Stimulated activated CD4-positive, alpha-beta T cell treated with anti-CD3 and anti-CD28 coated beads, Interleukin-1b, Interleukin-23, amount 100 ng/mL, for 4 hours (primary cell): Measurements from ENCODE around the gene LSP1.

Experiments used
- DNase-seq, 2 donors: peaks; one replicate each; pipeline ENCODE4 v3.0.0-alpha.2; 2020; ENCODE audit warnings: low read depth in 2 of 2

The LSP1 gene

DNA sequence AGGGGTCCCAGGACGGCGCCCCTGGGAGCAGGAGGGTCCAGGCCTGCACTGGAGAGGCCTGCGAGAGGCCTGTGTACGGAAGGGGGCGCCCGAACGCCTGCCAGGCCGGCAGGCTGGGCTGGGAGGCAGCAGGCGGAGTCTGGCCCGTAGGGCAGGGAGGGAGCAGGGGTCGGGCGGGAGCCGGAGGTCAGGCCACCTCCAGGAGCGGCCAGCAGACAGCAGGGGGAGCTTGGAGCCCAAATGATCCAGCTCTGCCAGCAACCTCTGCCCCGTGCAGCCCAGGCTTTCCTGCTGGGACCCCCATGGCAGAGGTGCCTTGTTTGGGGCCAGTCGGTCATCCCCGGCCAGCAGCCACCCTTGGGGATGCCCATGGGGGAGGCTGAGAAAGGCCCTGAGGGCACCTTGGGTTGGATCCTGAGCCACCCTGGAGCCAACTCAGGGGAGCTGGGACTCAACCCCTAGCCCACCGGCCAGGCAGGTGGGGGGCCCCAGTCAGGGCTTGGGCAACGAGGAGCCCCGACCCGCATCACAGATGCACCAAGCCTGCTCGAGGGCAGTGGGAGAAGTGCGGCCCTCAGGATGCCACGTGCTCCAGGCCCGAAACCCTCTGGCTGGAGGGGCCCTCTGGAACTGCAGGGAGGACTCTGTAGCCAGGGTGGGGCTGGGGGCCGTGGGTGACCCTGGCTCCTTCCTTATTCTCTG lies 27.7 kb upstream of the LSP1 start:
- no peak for DNase-seq

DNA sequence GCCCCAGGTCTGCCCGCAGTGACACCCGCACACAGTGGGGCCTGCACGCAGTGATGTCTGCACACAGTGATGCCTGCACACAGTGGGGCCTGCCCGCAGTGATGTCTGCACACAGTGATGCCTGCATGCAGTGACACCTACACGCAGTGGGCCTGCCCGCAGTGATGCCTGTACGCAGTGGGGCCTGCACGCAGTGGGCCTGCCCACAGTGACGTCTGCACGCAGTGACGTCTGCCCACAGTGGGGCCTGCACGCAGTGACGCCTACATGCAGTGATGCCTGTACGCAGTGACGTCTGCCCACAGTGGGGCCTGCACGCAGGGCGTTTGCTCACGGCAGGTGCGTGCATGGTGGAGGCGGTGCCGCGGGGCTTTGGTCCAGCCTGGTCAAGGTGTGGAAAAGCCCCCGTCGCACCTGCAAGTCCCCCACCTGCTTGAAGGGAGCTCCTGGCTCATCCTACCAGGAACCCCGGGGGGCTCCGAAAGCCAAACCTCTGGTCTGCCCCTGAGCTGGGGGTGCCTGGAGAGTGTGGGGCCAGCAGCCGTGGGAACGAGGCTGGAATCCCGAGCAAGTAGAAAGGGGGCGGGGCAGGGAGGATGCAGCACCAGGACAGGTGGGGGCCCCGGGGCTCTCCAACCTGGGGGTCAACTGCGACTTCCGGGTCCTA lies 27.0 kb upstream of the LSP1 start:
- DNase-seq, result no peak

DNA sequence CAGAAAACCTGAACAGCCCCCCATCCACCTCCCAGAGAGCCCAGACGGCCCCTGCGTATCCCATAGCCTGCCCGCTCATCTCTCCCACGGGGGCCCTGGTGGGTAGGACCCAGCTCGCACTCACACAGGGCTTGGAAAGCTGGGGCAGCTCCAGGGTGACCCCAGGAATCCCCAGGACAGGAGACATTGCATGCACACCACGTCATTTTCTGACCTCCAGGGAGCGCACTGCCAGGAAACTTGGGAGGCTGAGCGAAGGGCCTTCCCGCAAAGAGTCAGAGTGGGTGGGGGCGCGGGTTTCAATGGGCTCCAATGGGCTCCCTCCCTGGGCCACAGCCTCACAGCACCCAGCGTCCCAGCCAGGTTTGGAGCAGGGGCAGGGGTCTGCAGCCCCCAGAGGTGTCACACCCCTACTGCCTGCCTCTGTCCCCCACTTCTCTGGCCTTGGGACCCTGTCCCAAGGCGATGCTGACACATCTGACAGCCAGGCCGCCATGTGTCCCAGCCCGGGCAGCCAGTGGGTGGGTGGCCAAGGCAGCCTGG lies 26.3 kb upstream of the LSP1 start:
- no peak for DNase-seq

DNA sequence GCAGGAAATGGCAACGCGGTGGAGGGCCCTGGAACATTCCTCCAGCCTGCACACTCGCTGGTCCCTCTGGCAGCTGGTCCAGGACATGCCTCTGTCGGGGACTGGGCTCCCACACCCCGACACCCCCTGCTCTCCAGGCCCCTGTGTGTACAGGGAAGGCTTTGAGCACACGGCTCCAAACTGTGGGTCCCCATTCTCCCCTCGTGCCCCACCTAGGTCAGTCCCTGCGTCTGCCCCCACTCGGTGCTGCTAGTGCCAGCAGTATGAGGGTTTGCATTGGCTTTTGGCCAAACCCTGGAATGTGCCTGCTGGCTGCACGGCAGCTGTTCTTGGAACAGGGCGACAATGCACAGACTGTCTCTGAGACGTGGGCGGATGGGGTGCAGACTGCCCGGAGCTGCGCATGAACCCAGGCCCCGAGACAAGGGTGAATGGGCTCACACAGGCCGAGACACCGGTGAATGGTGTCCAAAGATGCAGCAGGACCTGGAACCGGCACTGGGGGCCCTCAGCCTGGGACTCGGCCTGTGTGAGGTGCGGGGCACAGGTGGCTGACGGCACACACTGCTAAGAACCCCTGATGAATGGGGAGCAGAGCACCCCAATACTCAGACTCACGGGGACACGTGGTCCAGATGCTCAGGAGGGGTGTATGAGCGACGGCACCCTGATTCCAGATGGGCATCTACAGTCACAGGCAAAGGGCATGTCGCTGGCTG lies 25.6 kb upstream of the LSP1 start:
- DNase-seq, result no peak

DNA sequence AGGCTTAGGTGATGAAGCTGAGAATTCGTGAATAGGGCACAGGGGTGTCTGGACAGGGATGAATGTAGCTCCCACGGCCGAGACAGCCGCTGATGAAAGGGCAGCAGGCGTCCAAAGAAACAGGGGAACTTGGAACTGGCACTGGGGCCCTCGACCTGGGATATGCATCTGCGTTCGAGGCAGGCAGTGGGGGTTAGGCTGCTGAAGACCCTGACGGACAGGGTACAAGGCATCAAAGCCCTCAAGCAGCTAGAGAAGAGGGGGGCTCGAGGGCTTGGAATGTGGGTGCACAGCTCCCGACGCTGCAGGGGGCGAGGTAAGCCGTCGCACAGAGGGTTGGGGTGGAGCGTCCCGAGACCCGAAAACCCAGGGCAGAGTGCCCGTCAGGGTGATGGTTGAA lies 25.0 kb upstream of the LSP1 start:
- DNase-seq, result no peak

DNA sequence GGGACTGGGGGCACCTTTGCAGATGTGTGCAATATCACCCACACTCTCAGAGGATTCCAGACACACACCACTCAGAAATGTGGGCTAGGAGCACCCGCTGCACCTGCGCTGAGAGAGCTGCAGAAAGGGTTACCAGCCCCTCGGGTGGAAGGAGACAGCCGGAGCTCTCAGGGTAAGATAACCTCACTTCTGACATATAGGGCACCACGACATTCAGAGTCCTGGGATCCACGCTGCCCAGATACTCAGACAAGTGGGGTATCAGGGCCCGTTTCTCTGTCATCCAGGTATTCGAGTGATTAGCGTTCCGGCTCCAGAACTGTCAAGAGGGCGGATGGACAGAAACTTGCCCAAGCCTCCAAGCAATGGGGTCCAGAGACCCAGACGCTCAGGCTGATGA lies 24.3 kb upstream of the LSP1 start:
- DNase-seq, result no peak

DNA sequence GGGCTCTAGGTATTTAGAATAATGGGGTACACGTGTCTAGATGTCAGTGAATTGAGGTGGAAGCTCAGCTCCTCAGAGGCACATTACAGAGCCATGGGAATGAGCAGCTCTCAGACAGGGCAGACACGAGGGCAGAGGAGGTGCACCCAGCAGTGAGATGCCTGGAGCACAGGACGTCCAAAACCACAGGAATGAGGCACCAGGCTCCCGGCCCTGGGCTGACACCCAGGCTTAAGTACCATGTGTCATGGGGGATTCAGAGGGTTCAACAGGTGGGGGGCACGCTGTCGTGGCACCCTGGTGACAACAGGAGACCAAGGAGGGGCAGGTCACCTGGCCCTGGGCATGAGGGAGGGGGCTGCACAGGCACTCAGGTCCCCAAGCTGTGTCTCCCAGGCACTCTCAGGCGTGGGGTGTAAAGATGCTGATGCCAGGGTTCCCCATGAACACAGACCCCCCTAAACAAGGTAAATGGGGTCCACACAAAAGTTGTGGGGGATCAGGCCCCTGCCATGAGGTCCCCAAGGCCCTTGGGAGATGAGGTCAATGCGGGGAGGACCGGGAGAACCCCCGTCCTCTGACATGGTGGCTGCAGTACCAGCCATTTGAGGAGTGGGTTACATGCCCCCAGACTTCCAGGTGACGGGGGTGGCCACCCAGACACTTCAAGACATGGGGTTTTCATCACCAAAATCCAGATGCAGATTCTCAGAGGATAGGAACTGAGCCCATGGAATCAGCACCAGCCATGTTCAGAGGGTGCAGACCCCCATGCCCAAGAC lies 23.7 kb upstream of the LSP1 start:
- DNase-seq, result no peak

DNA sequence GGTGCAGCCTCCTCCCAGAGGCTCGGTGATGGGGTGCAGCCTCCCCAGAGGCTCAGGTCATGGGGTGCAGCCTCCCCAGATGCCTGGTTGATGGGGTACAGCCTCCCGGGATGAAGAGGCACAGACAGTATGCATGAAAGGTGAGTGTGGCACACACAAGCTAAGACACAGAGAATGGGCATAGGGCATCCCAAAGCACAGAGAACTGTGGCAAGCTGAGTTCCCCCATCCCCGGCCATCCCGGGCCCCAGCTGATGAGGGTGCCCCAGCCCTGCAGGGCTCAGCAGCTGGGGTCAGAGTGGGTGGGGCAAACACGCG lies 22.9 kb upstream of the LSP1 start:
- DNase-seq, result no peak

DNA sequence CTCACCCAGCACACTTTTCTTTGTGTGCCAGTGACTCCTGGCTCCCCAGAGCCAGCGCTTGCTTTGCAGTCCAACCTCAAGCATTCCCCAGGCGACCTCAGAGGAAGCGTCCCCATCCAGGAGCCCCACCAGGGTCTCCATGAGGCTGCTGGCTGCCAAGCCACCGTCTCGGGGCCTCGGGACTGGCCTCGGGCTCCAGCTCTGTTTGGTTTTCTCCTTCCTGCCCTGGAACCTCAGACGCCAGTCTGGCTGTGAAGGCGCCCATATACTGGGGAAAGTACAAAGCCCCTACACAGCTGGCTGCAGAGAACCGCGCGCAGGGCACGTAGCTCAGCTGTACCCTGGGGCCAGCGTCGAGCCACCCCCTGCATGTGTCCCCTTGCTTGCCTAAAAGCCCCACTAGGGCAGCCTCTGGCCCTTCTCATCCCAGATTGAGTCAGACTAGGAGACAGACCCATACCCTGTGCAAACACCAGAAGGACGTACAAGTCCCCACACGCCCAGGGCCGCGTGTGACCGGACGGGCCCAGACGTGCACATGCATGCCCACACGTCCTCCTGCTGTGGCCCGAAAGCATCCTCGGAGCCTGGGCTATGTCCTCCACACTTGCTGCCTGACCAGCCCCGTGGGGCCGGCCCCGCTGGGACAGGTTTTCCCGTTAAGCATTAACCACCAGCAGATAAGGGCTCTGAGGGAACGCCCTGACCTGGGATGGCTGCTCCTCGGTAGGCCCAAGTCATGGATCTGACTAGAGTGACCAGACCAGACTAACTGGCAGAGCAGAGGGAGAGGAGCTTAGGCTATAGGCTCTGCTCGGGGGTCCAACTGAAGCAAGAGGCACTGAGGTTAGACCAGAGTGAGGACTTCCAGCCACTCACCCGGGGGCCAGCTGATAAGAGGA lies 22.3 kb upstream of the LSP1 start:
- DNase-seq, result no peak

DNA sequence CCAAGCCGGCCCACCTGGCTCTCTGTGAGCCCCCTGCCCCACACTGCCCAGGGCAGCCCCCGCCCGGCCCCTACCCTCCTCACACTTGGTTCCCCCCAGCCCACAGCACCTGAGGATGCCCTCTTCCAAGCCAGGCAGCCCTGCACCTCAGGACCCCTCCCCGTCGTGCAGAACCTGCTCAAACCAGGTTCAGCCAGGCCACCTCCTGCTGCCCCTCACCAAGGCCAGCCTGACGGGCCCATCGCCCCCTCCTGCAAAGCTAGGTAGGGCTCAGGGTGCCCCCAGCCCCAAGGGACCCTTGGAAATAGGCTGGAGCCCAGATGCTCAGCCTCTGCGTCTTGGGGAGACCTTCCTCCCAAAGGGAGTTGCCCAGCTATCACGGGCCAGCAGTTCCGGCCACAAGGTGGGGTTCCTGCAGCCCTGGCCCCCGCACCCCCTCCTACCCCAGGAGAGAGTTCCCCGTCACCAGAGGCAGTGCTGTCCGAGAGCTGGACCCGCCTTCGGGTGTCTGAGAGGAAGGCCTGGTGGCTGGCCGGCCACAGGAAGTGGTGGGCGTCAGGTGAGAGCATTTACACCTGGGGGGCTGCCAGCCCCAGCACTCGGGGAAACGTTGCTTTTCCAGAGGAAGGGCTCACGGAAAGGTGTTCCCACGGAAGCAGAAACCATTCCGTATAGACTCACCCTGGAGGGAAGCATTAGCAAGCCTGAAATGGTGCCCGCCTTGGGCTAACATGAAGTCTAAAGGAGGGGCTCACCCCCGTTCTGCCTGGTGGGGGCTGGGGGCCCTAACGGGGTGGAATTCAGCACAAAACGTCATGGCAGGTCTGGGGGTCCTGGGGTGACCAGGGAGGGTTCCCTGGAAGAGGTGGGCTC lies 21.3 kb upstream of the LSP1 start:
- DNase-seq, result no peak

DNA sequence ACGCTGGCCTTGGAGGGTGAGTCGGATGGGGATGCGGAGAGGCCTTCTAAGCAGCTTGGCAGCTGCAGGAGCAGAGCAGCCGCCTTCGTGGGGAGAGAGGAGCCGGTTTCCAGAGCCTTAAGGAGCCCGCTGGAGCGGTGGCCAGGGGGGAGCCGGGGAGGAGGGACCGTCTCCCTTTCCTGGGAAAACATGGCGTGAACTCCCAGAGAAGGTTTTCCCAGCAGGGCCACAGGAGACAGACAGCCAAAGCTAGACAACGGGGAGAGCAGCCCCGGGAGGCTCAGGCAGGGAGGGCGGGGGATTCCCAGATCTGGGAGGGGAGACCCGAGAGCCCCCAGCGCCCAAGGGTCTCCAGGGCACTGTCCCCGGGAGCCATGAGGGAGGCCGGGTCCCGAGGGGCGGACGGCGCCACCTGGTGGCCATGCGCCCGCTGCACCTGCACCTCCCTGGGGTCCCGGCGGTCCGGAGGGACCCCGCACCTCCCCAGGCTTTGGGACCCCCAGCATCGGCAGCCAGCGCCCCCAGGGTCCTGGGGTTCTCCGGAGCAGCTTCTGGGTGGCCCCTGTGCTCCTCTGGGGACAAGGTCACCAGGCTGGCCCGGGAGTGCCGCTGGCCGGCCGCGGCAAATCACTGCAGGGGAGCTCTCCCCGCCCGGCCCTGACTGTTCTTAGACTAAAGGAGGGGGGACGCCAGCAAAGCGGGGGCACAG lies 20.5 kb upstream of the LSP1 start:
- DNase-seq, result peak; percentile 53 to 75

DNA sequence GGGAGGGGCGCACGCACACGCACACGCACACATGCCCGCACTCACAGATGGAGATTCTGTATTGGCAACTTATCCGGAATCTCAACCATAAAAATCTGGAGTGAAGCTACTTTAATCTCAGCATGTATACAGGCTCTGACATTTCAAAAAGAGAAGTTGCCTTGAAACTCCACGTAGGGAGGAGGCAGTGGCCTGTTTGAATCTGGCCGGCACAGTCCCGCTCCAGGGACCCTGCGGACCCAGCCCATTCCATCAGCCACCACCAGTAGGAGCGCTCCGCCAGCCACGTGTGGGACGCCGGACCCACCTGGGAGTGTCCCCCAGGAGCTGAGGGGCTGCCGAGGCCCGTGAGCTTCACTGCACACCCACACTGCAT lies 20.0 kb upstream of the LSP1 start:
- DNase-seq, result no peak

DNA sequence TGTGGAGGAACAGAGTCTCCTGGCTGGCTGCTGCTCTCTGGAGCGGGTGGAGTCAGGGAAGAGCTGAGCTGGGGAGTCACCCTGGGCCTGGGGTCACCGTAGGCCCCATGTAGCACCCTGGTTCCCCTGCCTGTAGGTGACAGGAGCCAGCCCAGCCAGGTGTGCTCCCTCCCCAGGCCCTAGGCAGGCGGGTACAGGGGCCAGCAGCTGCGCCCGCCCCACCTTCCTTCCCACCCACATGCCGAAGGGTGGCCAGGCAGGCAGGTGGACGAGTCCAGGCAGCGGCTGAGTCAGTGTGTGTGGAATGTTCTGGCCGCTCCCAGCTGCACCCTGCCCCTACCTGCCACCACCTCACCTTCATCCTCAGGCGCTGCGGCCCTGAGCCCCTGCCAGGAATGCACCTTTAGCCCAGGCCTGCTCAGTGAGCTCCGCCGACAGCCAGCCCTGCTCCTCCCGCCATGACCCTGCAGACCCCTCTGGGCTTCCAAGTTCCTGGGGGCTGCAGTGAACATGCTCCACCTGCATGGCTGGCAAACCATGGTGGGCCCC lies 18.7 kb upstream of the LSP1 start:
- DNase-seq, result no peak

DNA sequence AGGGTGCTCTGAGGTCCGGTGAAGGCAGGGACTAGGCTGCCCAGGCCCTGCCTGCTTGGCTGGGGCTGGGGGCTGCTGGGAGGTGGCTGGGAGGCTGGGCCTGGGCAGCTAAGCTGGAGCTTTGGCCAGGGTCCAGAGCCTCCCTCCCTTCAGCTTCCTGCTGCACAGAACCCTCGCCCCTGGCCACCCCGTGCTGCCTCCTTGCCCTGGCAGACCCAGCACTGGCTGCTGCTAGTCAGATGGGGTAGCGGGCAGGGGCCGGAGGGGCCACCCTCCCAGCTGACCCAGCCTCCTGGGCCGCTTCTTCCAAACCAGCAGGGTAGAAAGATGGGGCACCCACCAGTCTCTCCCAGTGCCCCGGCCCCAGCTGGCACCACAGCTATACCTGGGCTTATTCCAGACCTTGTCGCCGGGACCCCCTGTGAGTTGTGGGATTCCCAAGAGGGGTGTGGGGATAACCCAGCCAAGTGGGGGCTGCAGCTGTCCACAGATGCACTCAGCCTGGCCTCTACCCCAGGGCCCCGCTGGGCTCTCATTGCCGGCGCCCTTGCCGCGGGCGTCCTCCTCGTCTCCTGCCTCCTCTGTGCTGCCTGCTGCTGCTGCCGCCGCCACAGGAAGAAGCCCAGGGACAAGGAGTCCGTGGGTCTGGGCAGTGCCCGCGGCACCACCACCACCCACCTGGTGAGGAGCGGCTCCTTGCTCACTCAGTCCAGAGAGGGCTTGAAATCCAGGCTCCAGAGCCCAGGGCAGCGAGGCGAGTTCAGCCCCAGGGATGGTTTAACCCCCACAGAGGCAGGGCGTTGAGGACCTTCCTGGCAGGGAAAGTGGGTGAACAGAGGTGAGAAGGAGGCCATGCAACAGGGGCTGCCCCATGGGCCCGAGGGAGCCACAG lies 17.9 kb upstream of the LSP1 start, which contains the start of gene SYT8:
Gene SYT8, plus strand, starts transcription at position 212 of the 892 bp plus-strand sequence. Its CDS starts 116 bp downstream, at position 328.
- no peak for DNase-seq

DNA sequence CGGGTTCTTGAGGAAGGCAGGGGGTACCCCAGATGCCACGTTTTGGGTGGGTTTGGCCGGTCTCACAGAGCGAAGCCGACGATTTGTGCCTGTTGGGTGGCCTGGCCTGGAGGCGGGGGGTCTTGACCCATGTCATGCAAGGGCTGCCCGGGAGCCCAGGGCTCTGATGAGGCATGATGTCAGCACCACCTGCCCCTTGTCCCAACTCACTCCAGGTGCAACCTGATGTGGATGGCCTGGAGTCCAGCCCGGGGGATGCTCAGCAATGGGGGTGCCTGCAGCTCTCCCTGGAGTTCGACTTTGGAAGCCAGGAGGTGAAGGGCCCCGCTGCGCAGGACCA lies 17.2 kb upstream of the LSP1 start:
- no peak for DNase-seq

DNA sequence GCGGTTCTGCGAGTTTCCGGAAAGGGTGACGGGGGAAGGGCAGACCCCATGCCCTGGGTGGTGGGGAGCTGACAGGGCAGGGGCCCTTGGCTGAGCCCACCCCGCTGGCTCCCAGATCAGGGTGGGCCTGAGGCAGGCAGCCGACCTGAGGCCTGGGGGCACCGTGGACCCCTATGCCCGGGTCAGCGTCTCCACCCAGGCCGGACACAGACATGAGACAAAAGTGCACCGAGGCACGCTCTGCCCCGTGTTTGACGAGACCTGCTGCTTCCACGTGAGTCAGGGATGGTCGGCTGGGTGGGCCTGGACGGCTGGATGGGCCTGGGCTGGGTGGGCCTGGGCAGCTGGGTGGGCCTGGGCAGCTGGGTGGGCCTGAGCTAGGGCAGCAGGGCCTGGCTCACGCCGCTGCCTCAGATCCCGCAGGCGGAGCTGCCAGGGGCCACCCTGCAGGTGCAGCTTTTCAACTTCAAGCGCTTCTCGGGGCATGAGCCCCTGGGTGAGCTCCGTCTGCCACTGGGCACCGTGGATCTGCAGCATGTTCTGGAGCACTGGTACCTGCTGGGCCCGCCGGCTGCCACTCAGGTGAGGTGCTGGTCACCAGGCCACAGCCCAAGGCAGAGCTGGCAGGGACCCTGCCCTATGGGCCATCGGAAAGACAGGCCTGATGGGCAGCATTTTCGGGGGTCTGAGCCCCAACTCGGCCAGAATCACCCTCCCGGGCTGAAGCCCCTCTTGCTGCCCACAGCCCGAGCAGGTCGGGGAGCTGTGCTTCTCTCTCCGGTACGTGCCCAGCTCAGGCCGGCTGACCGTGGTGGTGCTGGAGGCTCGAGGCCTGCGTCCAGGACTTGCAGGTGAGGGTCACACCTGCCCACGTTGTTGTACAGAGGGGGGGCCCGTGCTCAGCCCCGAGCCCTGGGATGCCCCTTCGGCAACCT lies 16.6 kb upstream of the LSP1 start:
- DNase-seq, result no peak
